OCI-LY1 (cell line): Measurements from ENCODE around the gene SEC24C.
"Not testable (repeated sequence)": the region's sequence is repeated elsewhere in the genome, so short reads cannot be mapped to it uniquely, and the experiment has no call there.

ENCODE experiments used
- CTCF ChIP-seq: fragments of 200-600 bp; sonication (generic), shearing (Covaris generic); IDR thresholded peaks from 2 replicates; pipeline ENCODE4 v1.5.1; 2017; ENCODE audit warnings: mild to moderate bottlenecking, antibody characterized with exemption, low read length, moderate library complexity, mixed read lengths
- EZH2 ChIP-seq: fragments of 200-600 bp; sonication (generic), shearing (Covaris generic); IDR thresholded peaks from 2 replicates; pipeline ENCODE4 v1.8.0; 2017; ENCODE audit warnings: borderline replicate concordance, mixed run types, mild to moderate bottlenecking, antibody characterized with exemption, low read length, moderate library complexity, mixed read lengths

DNA sequence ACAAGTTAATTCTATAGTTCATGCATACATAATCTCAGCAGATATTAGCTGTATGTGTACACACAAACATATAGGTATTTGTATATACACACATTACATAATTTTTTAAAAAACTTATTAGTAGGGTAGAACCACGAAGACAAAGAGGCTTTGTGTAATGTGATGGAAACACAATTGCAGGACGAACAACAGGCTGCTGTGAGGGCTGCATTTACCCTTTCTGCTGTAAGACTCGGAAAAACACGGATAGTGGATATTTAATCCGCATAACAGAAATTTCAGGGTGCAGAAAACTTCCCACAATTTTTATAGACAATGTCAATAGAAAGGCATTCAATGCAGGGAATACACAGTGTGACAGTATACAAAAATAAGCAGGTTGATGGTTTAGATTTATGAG, 32.5 kb upstream of the SEC24C start:
- TF ChIP-seq CTCF, EZH2: not testable (repeated sequence)
